Liver (tissue), 9 donors: ENCODE results near the gene IRX6. TPM values are rescaled to one million over a fixed set of nuclear protein-coding genes. Genes with fewer than 3 reads are reported as not detected.

Experiments
- DNase-seq: peaks from one replicate; pipeline ENCODE4 v3.0.0-alpha.2; 2017; ENCODE audit warnings: low spot score
- H3K27ac ChIP-seq, 2 donors: one replicate each; pipeline ENCODE4 v1.7.0; 2013; ENCODE audit warnings: inconsistent platforms in 2 of 2, low read length in 2 of 2, control low read depth in 1 of 2, low read depth in 1 of 2, mild to moderate bottlenecking in 1 of 2
- H3K27me3 ChIP-seq, 4 donors: one replicate each; pipeline versions ENCODE4 v1.6.1 to v1.7.0; 2013; ENCODE audit warnings: low read length in 3 of 4, inconsistent platforms in 1 of 4, mild to moderate bottlenecking in 1 of 4, moderate library complexity in 1 of 4; ENCODE audit not compliant: control insufficient read depth in 4 of 4, insufficient read depth in 4 of 4
- H3K36me3 ChIP-seq, 4 donors: one replicate each; pipeline versions ENCODE4 v1.6.1 to v1.7.0; 2013; ENCODE audit warnings: low read length in 3 of 4, mild to moderate bottlenecking in 3 of 4, low read depth in 1 of 4, moderate library complexity in 1 of 4; ENCODE audit not compliant: control insufficient read depth in 4 of 4, insufficient read depth in 3 of 4
- H3K4me1 ChIP-seq, 4 donors: one replicate each; pipeline versions ENCODE4 v1.6.1 to v1.7.0; 2013; ENCODE audit warnings: low read length in 3 of 4, mild to moderate bottlenecking in 3 of 4, moderate library complexity in 1 of 4; ENCODE audit not compliant: control insufficient read depth in 4 of 4, insufficient read depth in 4 of 4
- H3K4me3 ChIP-seq, 3 donors: one replicate each; pipeline versions ENCODE4 v1.6.1 to v1.7.0; 2013; ENCODE audit warnings: low read length in 3 of 3, control low read depth in 1 of 3, low read depth in 1 of 3, mild to moderate bottlenecking in 1 of 3
- H3K9ac ChIP-seq, 2 donors: one replicate each; pipeline ENCODE4 v1.7.0; 2013; ENCODE audit warnings: low read length in 2 of 2, mild to moderate bottlenecking in 2 of 2, moderate library complexity in 2 of 2, control low read depth in 1 of 2, low read depth in 1 of 2
- H3K9me3 ChIP-seq, 4 donors: one replicate each; pipeline versions ENCODE4 v1.6.1 to v1.7.0; 2013; ENCODE audit warnings: low read length in 3 of 4; ENCODE audit not compliant: control insufficient read depth in 4 of 4
- ATF3 ChIP-seq: IDR thresholded peaks from 2 replicates; pipeline ENCODE4 v1.6.1; 2016; ENCODE audit warnings: antibody characterized with exemption
- EGR1 ChIP-seq, 2 donors: IDR thresholded peaks; 2 replicates each; pipeline ENCODE4 v1.6.1; 2016 to 2018; ENCODE audit warnings: antibody characterized with exemption in 2 of 2, low read depth in 2 of 2
- FOXA1 ChIP-seq: IDR thresholded peaks from 2 replicates; pipeline ENCODE4 v1.6.1; 2016; ENCODE audit warnings: antibody characterized with exemption
- FOXA2 ChIP-seq: IDR thresholded peaks from 2 replicates; pipeline ENCODE4 v1.6.1; 2016; ENCODE audit warnings: antibody characterized with exemption
- GABPA ChIP-seq, 2 donors: IDR thresholded peaks in 1 of 2; conservative IDR thresholded peaks in 1 of 2; 2 replicates each; pipeline ENCODE4 v1.6.1; 2016; ENCODE audit warnings: antibody characterized with exemption in 2 of 2, mild to moderate bottlenecking in 1 of 2, moderate library complexity in 1 of 2
- HNF4G ChIP-seq: IDR thresholded peaks from 2 replicates; pipeline ENCODE4 v1.6.1; 2016; ENCODE audit warnings: antibody characterized with exemption
- JUND ChIP-seq, 2 donors: IDR thresholded peaks; 2 replicates each; pipeline ENCODE4 v1.6.1; 2016; ENCODE audit warnings: antibody characterized with exemption in 2 of 2
- MAX ChIP-seq: IDR thresholded peaks from 2 replicates; pipeline ENCODE4 v1.6.1; 2016; ENCODE audit warnings: antibody characterized with exemption
- NR2F2 ChIP-seq: IDR thresholded peaks from 2 replicates; pipeline ENCODE4 v1.6.1; 2016; ENCODE audit warnings: antibody characterized with exemption
- REST ChIP-seq: IDR thresholded peaks from 2 replicates; pipeline ENCODE4 v1.6.1; 2016; ENCODE audit warnings: antibody characterized with exemption, mild to moderate bottlenecking
- RXRA ChIP-seq, 2 donors: IDR thresholded peaks; 2 replicates each; pipeline ENCODE4 v1.6.1; 2017 to 2018; ENCODE audit warnings: antibody characterized with exemption in 2 of 2, mild to moderate bottlenecking in 1 of 2
- SP1 ChIP-seq: IDR thresholded peaks from 2 replicates; pipeline ENCODE4 v1.6.1; 2018; ENCODE audit warnings: antibody characterized with exemption, mild to moderate bottlenecking
- TAF1 ChIP-seq: conservative IDR thresholded peaks from 2 replicates; pipeline ENCODE4 v1.6.1; 2016; ENCODE audit warnings: antibody characterized with exemption, mild to moderate bottlenecking
- YY1 ChIP-seq: IDR thresholded peaks from 2 replicates; pipeline ENCODE4 v1.6.1; 2016; ENCODE audit warnings: antibody characterized with exemption, mild to moderate bottlenecking
- WGBS: extraction: QIAGEN DNeasy Blood & Tissue Kit; methylation state at CpG from one replicate; pipeline ENCODE4 v1.1.7; 2013; 5-methylcytosine and 5-hydroxymethylcytosine counted together
- polyA plus RNA-seq, 2 donors: library from polyadenylated mRNA; stranded (reverse) in 1 of 2; unstranded in 1 of 2; fragments of 200-250 nt in 1 of 2; fragments of >200 nt in 1 of 2; fragmentation: Nextera tagmentation in 1 of 2; extraction: Ambion mirVana in 1 of 2; gene quantifications; one replicate each; pipeline versions ENCODE4 v1.2.1 to v1.2.3, GENCODE V29; 2013 to 2015
- total RNA-seq, 2 donors: library from RNA; depleted of rRNA; stranded (reverse); fragments of >200 nt; gene quantifications; one replicate each; pipeline ENCODE4 v1.2.3, GENCODE V29; 2014
- donor health status: healthy.
- donor health status: healthy.
- donor health status: healthy.
- donor health status: healthy.
- donor health status: healthy.

The IRX6 gene
- total and polyA plus RNA-seq, 4 donors, result not detected

- Histone ChIP-seq H3K4me3 (no peak overlapping the region), H3K27me3 (peaks cover 0 to 20% (median 6%) of the 10 kb centered on the region in 4 donors), H3K36me3 (no peaks in the 10 kb centered on the region), H3K9me3 (no peaks in the 10 kb centered on the region), H3K9ac (no peak overlapping the region), H3K4me1 (no peaks in the 10 kb centered on the region), H3K27ac (no peak overlapping the region)
- no peak for DNase-seq
- WGBS, result 59% methylated on average over 4 of the region's 4 CpGs
- TF ChIP-seq NR2F2 (no peak), TAF1 (no peak), SP1 (no peak), YY1 (no peak), MAX (no peak)
Observed at GRCh38 chr16:55367301-55367811, 43.4 kb downstream of the IRX6 start.

GRCh38 chr16:55367866-55368603, 44.0 kb downstream of the IRX6 start:
- Histone ChIP-seq H3K9me3 (no peaks in the 10 kb centered on the region), H3K4me1 (no peaks in the 10 kb centered on the region), H3K9ac (no peak overlapping the region), H3K36me3 (no peaks in the 10 kb centered on the region), H3K27me3 (peaks cover 0 to 20% (median 4%) of the 10 kb centered on the region in 4 donors), H3K27ac (no peak overlapping the region), H3K4me3 (no peak overlapping the region)
- 48% methylated on average over 4 of the region's 4 CpGs for WGBS
- TF ChIP-seq NR2F2, result no peak
- TF ChIP-seq FOXA1, result no peak
- TF ChIP-seq GABPA (IDR thresholded peaks at IDR 0.05 in 1 of 2, conservative IDR thresholded peaks at IDR 0.05 in 1 of 2), result no peak
- no peak for TF ChIP-seq MAX
- no peak for TF ChIP-seq FOXA2
- no peak for TF ChIP-seq ATF3
- TF ChIP-seq JUND (IDR thresholded peaks at IDR 0.05), result no peak
- no peak for TF ChIP-seq EGR1 (IDR thresholded peaks at IDR 0.05; ENCODE audit: low read depth in 2 of 2)
- TF ChIP-seq HNF4G, result no peak
- TF ChIP-seq TAF1, result no peak
- DNase-seq, result no peak

- H3K27me3 ChIP-seq, result peaks cover 0 to 20% (median 4%) of the 10 kb centered on the region in 4 donors
- H3K4me3 ChIP-seq, result no peak overlapping the region
- H3K9ac ChIP-seq, result no peak overlapping the region
- 44% methylated on average over 5 of the region's 5 CpGs for WGBS
- no peaks in the 10 kb centered on the region for H3K9me3 ChIP-seq
- H3K4me1 ChIP-seq, result no peaks in the 10 kb centered on the region
- TF ChIP-seq RXRA (IDR thresholded peaks at IDR 0.05) (no peak), REST (no peak)
- DNase-seq, result no peak
- no peaks in the 10 kb centered on the region for H3K36me3 ChIP-seq
- no peak overlapping the region for H3K27ac ChIP-seq
Observed at GRCh38 chr16:55369151-55369550, 45.1 kb downstream of the IRX6 start.
